ENCODE measurements around the gene ZC3HAV1L. TPM values are rescaled to one million over a fixed set of nuclear protein-coding genes. Genes with fewer than 3 reads are reported as not detected.

Gene ZC3HAV1L
- total and polyA plus RNA-seq, 2 experiments from 2014 or later, result 11.6 to 29.9 TPM

GRCh38 chr7:139047970-139048369 lies 12.1 kb upstream of the ZC3HAV1L start:
- Histone ChIP-seq H3K36me3 (replicated peaks; ENCODE audit: insufficient read depth, low read depth) (no peaks in the 10 kb centered on the region), H3K27me3 (no peaks in the 10 kb centered on the region), H3K4me1 (ENCODE audit: insufficient read depth) (no peaks in the 10 kb centered on the region), H3K9me2 (replicated peaks; ENCODE audit: insufficient read depth) (no peaks in the 10 kb centered on the region), H4K20me1 (ENCODE audit: insufficient read depth, poor library complexity, severe bottlenecking) (no peaks in the 10 kb centered on the region), H3K9me3 (ENCODE audit: low read depth) (no peaks in the 10 kb centered on the region), H2AFZ (no peak overlapping the region), H3K27ac (no peak overlapping the region), H3K4me2 (no peak overlapping the region), H3K79me2 (no peaks in the 10 kb centered on the region), H3K4me3 (no peak overlapping the region)
- WGBS (ENCODE audit: low lambda C conversion rate, missing lambda C conversion rate), result 89% methylated on average over 3 of the region's 3 CpGs
- DNase-seq (ENCODE audit: low spot score), result no peak
- TF ChIP-seq EZH2 (IDR thresholded peaks at IDR 0.05; ENCODE audit: borderline replicate concordance), result no peak
- no peak for TF ChIP-seq EZH2phosphoT487 (IDR thresholded peaks at IDR 0.05; ENCODE audit: low read depth, severe bottlenecking, unreplicated experiment)
- no peak for TF ChIP-seq CTCF (IDR thresholded peaks at IDR 0.05; ENCODE audit: poor library complexity)

- 99% methylated on average over 6 of the region's 6 CpGs for WGBS (ENCODE audit: low lambda C conversion rate, missing lambda C conversion rate)
- DNase-seq (ENCODE audit: low spot score), result no peak
- no peak overlapping the region for H3K4me3 ChIP-seq
- H4K20me1 ChIP-seq (ENCODE audit: insufficient read depth, poor library complexity, severe bottlenecking), result no peaks in the 10 kb centered on the region
- no peaks in the 10 kb centered on the region for H3K27me3 ChIP-seq
- H3K4me2 ChIP-seq, result no peak overlapping the region
- H3K9me3 ChIP-seq (ENCODE audit: low read depth), result no peaks in the 10 kb centered on the region
- H3K79me2 ChIP-seq, result no peaks in the 10 kb centered on the region
- no peak overlapping the region for H3K27ac ChIP-seq
- no peaks in the 10 kb centered on the region for H3K36me3 ChIP-seq (replicated peaks; ENCODE audit: insufficient read depth, low read depth)
- H3K4me1 ChIP-seq (ENCODE audit: insufficient read depth), result no peaks in the 10 kb centered on the region
- no peak for TF ChIP-seq EZH2 (IDR thresholded peaks at IDR 0.05; ENCODE audit: borderline replicate concordance)
- no peak for TF ChIP-seq EZH2phosphoT487 (IDR thresholded peaks at IDR 0.05; ENCODE audit: low read depth, severe bottlenecking, unreplicated experiment)
- TF ChIP-seq CTCF (IDR thresholded peaks at IDR 0.05; ENCODE audit: poor library complexity), result no peak
- no peaks in the 10 kb centered on the region for H3K9me2 ChIP-seq (replicated peaks; ENCODE audit: insufficient read depth)
- H2AFZ ChIP-seq, result no peak overlapping the region
Observed at GRCh38 chr7:139046143-139046542, 10.3 kb upstream of the ZC3HAV1L start.

- WGBS (ENCODE audit: low lambda C conversion rate, missing lambda C conversion rate), result 95% methylated on average over 5 of the region's 5 CpGs
- Histone ChIP-seq H3K9me2 (replicated peaks; ENCODE audit: insufficient read depth) (no peaks in the 10 kb centered on the region), H3K9me3 (ENCODE audit: low read depth) (no peaks in the 10 kb centered on the region), H3K4me1 (ENCODE audit: insufficient read depth) (no peaks in the 10 kb centered on the region), H2AFZ (no peak overlapping the region), H3K27ac (no peak overlapping the region), H3K79me2 (no peaks in the 10 kb centered on the region), H3K36me3 (replicated peaks; ENCODE audit: insufficient read depth, low read depth) (no peaks in the 10 kb centered on the region), H3K27me3 (no peaks in the 10 kb centered on the region), H3K4me3 (no peak overlapping the region), H4K20me1 (ENCODE audit: insufficient read depth, poor library complexity, severe bottlenecking) (no peaks in the 10 kb centered on the region), H3K4me2 (no peak overlapping the region)
- TF ChIP-seq EZH2phosphoT487 (IDR thresholded peaks at IDR 0.05; ENCODE audit: low read depth, severe bottlenecking, unreplicated experiment) (no peak), CTCF (IDR thresholded peaks at IDR 0.05; ENCODE audit: poor library complexity) (no peak), EZH2 (IDR thresholded peaks at IDR 0.05; ENCODE audit: borderline replicate concordance) (no peak)
- no peak for DNase-seq (ENCODE audit: low spot score)
Observed at GRCh38 chr7:139044813-139045794, 9.3 kb upstream of the ZC3HAV1L start.
